HG03196 (cell line): ENCODE results near the gene GNAQ.

Experiments
- ATAC-seq: cut with Tn5 transposase; IDR thresholded peaks from one replicate; pipeline ENCODE4 v1.9.1; 2021; ENCODE audit not compliant: unreplicated experiment

Gene GNAQ

DNA sequence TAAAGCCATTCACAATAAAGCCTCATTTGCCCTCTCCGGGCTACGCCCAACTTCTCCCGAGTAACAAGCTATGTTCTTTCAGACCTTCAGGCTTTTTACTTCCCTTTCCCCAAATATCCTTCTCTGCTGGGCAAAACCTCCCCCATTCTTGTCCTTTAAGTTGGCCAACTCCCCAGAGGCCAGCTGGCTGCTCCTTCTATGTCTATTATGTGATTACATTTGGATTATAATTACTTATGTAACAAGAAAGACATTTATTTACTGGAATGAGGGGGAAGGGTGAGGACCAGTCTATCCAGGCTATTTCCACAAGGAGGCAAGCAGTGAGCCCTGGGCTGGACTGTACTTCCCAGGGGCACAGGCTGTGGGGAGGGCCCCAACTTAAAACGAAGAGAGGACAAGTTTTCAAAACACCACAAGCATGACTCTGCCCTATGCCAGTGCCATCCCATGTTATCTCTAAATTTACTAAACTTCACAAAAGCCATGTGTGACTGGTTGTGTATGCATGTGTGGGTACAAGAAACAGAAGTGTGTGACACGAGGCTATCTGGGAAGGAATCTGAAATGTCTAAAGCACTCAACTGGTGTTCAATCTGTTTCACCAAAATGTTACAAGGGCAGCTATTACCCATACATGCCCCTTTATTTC lies 84.5 kb downstream of the GNAQ start:
- ATAC-seq, result no peak

DNA sequence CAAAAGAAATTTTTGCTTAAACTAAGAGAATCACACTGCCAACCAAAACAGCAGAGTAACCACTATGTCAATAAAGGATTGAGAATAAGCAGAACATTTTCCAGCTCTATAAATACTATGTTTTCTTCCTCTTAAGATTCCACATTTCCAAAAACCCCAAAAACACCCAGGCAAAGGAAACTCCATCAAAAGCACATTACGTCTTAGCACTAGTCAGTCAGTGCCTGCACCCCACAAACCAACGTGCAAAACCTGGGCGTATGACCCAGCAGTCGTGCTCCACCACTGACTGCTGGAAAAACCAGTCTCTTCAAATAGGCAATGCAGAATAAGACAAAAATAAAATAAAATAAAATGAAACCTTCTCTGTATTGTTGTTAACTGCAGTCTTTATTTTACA lies 85.3 kb downstream of the GNAQ start:
- ATAC-seq, result no peak

DNA sequence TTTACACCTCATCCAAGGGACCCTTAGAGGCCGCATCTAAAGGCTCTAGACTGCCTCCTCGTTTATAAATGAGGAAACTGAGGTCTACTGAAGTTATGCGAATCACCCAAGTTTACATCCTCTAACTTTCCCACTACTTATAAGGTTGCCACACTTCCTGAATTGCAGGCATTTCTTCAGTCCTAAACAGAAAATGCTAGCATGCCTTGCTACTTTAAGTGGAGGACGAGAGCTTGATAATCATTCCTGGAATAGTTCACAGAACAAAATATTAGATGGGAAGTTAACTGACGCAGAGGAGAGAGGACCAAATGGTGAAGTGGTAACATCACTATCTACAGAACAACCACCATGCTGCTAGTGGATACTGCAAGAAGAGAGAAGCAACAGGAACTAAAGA lies 85.8 kb downstream of the GNAQ start:
- no peak for ATAC-seq

DNA sequence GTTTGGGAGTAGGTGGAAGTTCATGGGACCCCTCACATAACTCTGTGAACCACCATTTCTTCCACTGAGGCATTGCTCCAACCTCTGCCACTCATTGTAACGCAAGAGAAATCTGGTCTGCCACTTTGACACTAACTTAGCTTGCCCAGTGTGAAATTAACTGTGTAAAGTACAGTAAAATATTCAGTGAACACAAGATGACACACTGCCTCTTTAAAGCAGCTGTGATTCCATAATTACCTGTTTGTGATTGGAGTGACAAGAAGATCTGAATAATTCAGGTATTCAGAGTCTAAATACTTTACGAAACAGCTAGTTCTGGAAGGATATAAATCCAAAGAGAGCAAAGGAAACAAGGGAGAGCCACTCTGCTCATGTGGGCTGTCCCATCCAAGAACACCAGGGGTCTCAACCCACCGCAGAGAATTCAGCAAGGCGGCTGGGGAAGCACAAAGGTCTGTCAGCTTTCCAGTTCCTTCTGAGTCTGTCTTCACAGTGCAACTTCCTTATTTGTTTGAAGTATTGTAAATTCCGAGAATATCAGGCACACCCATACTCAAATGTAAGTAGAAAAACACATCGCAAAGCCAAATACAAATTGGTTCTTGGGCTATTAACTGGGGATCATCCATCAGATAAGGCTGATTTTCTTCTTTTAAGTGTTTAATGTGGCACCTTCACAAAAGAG lies 86.9 kb downstream of the GNAQ start:
- no peak for ATAC-seq

DNA sequence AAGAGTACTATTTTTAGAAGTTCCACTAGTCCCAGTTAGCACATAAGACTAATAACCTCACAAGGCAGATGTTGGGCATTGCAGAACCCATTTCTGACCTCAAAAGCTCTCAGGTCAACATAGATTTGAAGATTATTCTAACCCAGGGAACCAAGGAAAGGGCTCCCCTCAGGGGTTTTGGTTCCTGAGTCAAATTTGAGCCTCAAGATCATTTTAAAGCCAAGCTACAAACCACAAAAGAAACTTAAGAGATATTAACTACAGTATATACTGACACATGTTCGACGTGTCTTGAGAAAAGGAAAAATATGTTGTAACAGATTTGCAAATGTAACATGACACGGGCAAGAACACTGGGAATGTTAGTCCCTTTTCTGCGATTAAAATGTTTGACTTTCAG lies 88.6 kb downstream of the GNAQ start:
- ATAC-seq, result no peak

DNA sequence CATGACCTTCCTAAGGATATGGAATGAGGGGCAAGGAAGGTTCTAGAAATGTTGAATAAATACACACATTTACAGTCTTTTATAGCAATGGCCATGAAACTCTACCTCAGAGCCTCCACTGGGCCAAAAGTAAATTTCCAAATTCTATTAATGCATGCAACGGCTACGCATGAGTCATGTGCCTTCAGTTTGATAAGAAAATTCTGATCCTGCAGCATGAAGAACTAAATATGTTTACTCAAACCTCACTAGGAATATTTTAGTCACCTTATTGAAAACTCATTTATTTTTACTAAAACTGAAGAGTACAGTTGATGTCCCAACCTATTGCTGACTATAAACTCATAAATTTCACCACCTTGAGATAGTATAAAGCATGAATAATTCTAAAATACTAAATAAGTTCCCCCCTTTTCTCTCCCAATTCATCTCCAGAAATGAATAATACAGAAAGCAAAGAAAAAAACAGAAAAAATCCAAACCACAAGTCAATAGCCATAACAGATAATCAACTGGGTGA lies 92.4 kb downstream of the GNAQ start:
- no peak for ATAC-seq

- ATAC-seq, result no peak
Measured at GRCh38 chr9:77938163-77938562, 93.4 kb downstream of the GNAQ start.

DNA sequence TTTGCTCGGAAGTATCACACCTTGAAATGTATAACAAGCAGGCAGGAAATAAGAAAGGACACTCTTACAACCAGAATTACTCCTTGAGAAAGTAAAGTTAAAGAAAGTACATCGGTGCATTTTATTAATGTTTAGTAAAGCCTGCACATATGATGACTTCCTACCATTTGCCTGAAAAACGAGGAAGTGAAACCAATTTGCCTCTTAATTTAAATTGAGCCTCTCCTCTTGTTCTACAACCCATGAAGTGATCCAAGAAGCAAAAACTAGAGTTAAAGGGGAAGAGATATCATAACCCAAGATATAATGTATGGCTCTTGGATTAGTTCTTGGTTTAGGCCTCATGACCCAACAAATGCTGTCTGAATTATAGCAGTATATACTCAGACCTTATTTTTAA lies 95.6 kb downstream of the GNAQ start:
- ATAC-seq, result no peak

DNA sequence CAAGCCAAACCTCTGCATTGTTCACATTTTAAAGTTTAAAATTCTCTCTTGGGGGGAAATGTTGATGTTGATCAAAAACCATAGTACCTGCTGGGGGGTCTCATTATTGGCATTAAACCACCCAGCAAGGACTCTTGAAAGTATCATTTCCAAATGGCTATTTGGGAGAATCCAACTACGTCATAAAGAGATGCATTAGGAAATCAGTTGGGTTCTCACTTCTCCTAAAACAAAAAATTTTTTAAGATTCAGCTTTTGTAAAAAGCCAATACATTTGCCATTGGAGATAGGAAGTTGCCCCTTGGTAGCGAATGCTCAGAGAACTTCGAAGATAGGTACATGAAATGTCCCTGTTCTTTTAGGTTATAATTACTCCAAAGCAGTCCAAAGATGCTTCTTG lies 96.4 kb downstream of the GNAQ start:
- no peak for ATAC-seq

DNA sequence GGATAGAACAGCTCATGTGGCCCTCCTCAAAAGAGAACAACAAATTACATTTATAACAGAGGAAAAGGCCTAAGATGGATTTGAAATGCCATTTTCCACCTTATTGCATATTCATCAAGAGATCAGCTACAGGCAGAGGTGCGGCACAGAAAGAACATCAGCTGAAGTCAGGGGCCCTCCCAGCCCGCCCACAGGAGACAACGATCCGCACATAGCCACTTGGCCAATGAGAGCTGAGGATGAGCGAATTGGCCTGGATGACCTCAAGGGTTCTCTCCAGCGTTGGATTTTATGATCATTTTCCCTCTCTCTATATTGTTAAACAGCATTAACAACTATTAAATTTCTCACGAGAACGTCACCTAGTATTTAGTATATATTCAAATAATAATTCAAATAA lies 97.6 kb downstream of the GNAQ start:
- ATAC-seq, result no peak

- ATAC-seq, result no peak
Measured at GRCh38 chr9:77933019-77933418, 98.6 kb downstream of the GNAQ start.

DNA sequence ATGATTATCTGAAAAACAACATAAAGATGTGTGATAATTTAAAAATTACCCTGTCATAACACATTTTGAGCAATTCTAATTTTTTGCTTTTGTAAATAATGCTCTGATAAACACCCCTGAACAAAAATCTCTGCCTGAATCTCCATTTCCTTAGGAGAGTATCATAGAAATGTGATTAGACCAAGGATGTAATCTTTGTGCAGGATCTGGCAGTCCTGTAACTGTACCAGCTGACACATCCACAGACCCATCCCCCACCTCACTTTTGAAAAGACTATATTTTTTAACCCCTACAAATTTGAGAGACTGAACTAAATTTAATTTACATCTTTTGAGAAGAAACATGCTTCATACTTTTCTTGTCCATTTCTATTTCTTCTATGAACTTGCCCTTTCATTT lies 101.7 kb downstream of the GNAQ start:
- ATAC-seq, result no peak

DNA sequence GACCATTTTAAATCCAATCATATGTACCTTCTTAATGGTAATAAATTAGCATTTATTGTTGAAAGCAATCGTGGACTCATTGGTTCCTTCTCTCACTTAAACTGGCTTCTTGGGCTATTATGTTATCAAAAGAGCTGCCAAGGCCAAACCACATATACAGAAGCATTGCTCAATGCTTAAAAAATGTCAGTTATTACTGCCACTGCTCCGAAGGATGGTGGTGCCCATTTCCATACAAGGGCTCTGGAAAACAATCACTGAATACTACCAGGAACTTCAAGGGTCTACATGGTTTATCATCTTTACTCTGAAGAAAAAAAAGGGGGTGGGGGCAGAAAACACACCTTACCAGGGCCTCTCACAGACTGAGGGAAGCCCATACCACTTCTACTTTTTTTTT lies 104.3 kb downstream of the GNAQ start:
- ATAC-seq, result no peak

DNA sequence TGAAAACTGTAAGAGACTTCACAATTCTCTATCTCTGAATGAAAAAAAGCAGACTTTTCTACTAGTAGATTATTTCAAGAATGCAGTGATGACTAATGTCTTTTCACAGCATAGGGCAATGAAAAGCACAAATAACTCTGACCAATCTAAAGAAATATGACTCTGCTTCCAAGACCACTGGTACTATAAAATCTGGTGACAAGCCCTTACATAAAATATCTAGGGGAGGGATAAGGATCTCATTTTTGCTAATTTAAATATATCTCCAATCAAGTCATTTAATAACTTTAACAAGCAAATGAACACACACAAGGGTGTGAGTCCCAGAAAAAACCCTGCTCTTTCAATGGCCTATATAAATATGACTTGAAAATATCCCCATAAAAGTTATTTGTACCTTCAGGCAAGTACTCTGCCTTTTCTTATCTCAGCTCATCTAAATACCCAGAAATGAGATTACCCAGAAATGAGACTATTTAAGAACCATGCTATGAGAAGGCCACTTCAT lies 105.2 kb downstream of the GNAQ start:
- ATAC-seq, result no peak

DNA sequence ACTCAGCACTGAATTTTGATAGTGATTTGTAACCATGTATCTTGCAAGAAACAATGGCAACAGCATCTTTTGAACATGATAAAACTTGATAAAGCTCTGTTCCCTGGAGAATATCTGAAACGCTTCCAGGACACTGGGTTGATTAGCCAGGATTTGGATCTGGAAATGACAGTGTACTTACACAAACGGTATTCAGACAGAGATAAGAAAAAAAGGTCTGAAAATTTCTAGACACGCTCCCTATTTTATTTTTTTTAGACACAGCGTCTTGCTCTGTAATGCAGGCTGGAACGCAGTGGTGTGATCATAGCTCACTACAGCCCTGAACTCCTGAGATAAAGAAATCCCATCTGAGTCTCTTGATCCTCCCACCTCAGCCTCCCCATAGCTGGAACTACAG lies 109.0 kb downstream of the GNAQ start:
- no peak for ATAC-seq

DNA sequence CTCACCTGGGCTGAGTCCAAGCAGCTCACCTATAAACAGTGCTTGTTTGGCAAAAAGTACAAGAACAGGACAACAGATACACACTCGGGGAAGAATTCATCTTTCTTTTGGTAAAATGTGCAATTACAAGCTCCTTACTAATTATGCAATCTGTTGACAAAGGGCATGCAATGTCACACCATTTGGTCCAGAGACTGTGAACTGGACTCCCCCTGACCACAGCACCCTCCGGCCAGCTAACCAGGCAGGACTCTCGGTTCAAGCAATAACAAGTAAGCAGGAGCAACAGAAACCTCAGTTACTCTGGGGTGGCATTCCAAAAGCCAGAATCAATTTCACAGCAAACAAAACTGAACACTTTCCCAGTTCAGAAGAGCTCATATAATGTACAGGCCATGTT lies 113.8 kb downstream of the GNAQ start:
- ATAC-seq, result no peak

DNA sequence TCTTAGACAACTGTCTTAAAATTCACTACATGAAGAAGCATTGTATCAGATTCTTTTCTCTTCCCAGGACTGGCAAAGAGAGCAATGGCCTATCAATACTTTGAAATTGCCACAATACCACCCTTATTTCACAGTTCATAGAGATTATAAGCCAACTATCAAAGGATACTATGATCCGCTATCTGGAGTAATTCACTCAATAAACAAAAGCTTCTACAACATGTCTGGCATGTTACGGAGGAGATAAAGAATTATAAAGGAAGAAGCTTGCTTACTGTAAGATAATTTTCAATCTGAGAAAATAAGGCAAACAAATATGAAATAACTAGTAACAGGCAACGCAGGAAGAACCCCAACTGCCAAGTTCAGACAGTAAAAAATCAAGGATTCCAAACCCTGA lies 114.8 kb downstream of the GNAQ start:
- ATAC-seq, result no peak

- no peak for ATAC-seq
Measured at GRCh38 chr9:77916410-77916819, 115.2 kb downstream of the GNAQ start.

- no peak for ATAC-seq
Measured at GRCh38 chr9:77915744-77916143, 115.9 kb downstream of the GNAQ start.

- no peak for ATAC-seq
Measured at GRCh38 chr9:77912895-77913693, 118.5 kb downstream of the GNAQ start.

DNA sequence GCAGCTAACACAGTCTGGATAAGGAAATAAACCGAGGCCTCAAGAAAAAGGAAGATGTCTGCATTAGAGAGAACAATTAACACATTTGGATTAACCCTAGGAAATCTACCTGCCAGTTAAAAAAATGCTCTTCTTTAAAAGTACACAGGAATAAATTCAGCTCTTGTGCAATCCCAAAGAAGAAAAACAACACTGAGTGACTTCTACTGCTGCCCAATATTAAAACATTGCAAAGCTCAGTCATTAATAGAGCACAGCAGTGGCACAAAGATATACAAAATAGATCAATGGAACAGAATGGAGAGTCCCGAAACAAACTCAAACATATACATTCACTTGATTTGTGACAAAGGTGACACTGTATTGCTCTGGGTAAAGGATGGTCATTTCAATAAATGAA lies 119.7 kb downstream of the GNAQ start:
- no peak for ATAC-seq

DNA sequence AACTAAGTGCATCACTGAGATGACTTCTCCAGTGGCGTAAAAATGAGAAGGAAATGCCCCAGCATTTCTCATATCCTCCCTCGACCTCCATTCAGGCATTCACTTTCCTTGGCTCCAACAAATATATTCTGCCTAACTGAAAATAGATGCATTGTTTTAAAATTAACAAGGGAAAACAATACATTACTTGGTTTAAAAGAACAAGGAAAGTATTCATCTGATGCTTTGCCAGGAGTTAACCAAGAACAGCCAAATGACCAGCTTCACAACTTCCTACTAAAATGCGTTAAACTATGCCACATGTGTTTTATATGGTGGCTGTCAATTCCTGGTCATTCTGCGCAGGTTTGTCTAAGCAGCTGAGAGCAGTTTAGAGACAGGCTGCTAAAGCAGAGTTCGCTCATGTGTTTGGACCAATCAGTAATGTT lies 121.4 kb downstream of the GNAQ start:
- ATAC-seq, result no peak
